Measurements from ENCODE around the gene SLC39A9. TPM values are rescaled to one million over a fixed set of nuclear protein-coding genes. Genes with fewer than 3 reads are reported as not detected.

Gene SLC39A9
- total and polyA plus RNA-seq, 2 experiments from 2014 or later = 23.7 to 36.8 TPM

GRCh38 chr14:69428289-69428998 lies 30.0 kb downstream of the SLC39A9 start:
- H3K4me3 ChIP-seq = no peak overlapping the region
- peaks cover 14% of the 10 kb centered on the region for H3K36me3 ChIP-seq
- no peaks in the 10 kb centered on the region for H3K4me1 ChIP-seq (ENCODE audit: low read depth)
- no peaks in the 10 kb centered on the region for H3K27me3 ChIP-seq
- DNase-seq (ENCODE audit: low read depth in 1 of 2, low spot score in 1 of 2) = no peak
- H3K27ac ChIP-seq = no peak overlapping the region
- no peaks in the 10 kb centered on the region for H3K9me3 ChIP-seq (ENCODE audit: low read depth)
- TF ChIP-seq CTCF (IDR thresholded peaks at IDR 0.05; ENCODE audit: low read depth, low read length) = no peak

- no peaks in the 10 kb centered on the region for H3K9me3 ChIP-seq (ENCODE audit: low read depth)
- H3K27ac ChIP-seq = no peak overlapping the region
- H3K4me1 ChIP-seq (ENCODE audit: low read depth) = no peaks in the 10 kb centered on the region
- TF ChIP-seq CTCF (IDR thresholded peaks at IDR 0.05; ENCODE audit: low read depth, low read length) = no peak
- H3K27me3 ChIP-seq = no peaks in the 10 kb centered on the region
- no peak overlapping the region for H3K4me3 ChIP-seq
- no peak for DNase-seq (ENCODE audit: low read depth in 1 of 2, low spot score in 1 of 2)
- H3K36me3 ChIP-seq = peaks cover 14% of the 10 kb centered on the region
These were observed 31.2 kb downstream of the SLC39A9 start for GRCh38 chr14:69429643-69430042.

GRCh38 chr14:69430306-69430939 lies 31.9 kb downstream of the SLC39A9 start:
- Histone ChIP-seq H3K27ac (no peak overlapping the region), H3K36me3 (peaks cover 14% of the 10 kb centered on the region), H3K27me3 (no peaks in the 10 kb centered on the region), H3K9me3 (ENCODE audit: low read depth) (no peaks in the 10 kb centered on the region), H3K4me1 (ENCODE audit: low read depth) (no peaks in the 10 kb centered on the region), H3K4me3 (no peak overlapping the region)
- TF ChIP-seq CTCF (IDR thresholded peaks at IDR 0.05; ENCODE audit: low read depth, low read length) = no peak
- no peak for DNase-seq (ENCODE audit: low read depth in 1 of 2, low spot score in 1 of 2)

- H3K9me3 ChIP-seq (ENCODE audit: low read depth) = no peaks in the 10 kb centered on the region
- no peaks in the 10 kb centered on the region for H3K4me1 ChIP-seq (ENCODE audit: low read depth)
- peaks cover under 1% of the 10 kb centered on the region for H3K36me3 ChIP-seq
- DNase-seq (ENCODE audit: low read depth in 1 of 2, low spot score in 1 of 2) = no peak
- no peaks in the 10 kb centered on the region for H3K27me3 ChIP-seq
- H3K4me3 ChIP-seq = no peak overlapping the region
- no peak overlapping the region for H3K27ac ChIP-seq
- no peak for TF ChIP-seq CTCF (IDR thresholded peaks at IDR 0.05; ENCODE audit: low read depth, low read length)
These were observed 33.9 kb downstream of the SLC39A9 start for GRCh38 chr14:69432364-69432763.

GRCh38 chr14:69439521-69440270 lies 41.2 kb downstream of the SLC39A9 start:
- H3K36me3 ChIP-seq = peaks cover 7% of the 10 kb centered on the region
- no peaks in the 10 kb centered on the region for H3K27me3 ChIP-seq
- H3K9me3 ChIP-seq (ENCODE audit: low read depth) = no peaks in the 10 kb centered on the region
- no peak overlapping the region for H3K27ac ChIP-seq
- TF ChIP-seq CTCF (IDR thresholded peaks at IDR 0.05; ENCODE audit: low read depth, low read length) = no peak
- no peaks in the 10 kb centered on the region for H3K4me1 ChIP-seq (ENCODE audit: low read depth)
- H3K4me3 ChIP-seq = no peak overlapping the region
- no peak for DNase-seq (ENCODE audit: low read depth in 1 of 2, low spot score in 1 of 2)

Data from cardiac muscle cell (in vitro differentiated cells and primary cell).